ENCODE results near the gene LRRC49.
"Not testable (repeated sequence)": the region's sequence is repeated elsewhere in the genome, so short reads cannot be mapped to it uniquely, and the experiment has no call there.

Gene LRRC49

DNA sequence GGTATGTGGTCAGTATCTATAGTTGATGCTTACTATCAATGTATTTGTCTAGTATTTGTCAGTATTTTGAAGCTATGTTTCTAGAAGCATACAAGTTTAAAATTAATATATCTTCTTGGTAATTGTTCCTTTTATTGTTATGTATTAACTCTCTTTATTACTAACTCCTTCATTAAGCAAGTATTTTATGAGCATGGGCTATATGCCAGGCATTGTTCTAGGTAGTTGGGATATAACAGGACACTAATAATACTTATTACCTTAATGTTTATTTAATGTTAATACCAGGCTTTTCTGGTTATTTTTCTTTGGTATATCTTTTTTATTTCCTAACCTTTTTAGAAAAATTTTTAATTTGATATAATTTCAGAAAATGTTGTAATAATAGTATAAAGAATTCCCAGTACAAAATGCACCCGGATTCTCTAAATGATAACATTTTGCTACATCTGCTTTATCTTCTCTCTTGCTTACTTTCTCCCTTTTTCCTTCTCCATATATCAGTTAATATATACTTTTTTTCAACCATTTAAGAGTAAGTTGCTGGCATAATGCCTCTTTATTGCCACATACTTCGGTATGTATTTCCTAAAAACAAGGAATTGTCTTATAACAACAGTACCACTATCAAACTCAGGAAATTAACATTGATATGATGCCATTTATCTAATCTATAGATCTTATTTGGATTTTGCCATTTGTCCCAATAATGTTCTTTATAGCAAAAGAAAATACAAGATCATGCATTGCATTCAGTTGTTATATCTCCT lies 30.9 kb downstream of the LRRC49 start:
- DNase-seq (ENCODE audit: low read depth in 2 of 2) = no peak

- DNase-seq (ENCODE audit: low read depth in 2 of 2) = not testable (repeated sequence)
Measured at GRCh38 chr15:70926914-70927313, 34.3 kb downstream of the LRRC49 start.

- DNase-seq (ENCODE audit: low read depth in 2 of 2) = no peak
Measured at GRCh38 chr15:70931821-70932220, 39.2 kb downstream of the LRRC49 start.

- DNase-seq (ENCODE audit: low read depth in 2 of 2) = no peak
Measured at GRCh38 chr15:70932397-70932796, 39.8 kb downstream of the LRRC49 start.

- DNase-seq (ENCODE audit: low read depth in 2 of 2) = no peak
Measured at GRCh38 chr15:70933411-70933810, 40.8 kb downstream of the LRRC49 start.

DNA sequence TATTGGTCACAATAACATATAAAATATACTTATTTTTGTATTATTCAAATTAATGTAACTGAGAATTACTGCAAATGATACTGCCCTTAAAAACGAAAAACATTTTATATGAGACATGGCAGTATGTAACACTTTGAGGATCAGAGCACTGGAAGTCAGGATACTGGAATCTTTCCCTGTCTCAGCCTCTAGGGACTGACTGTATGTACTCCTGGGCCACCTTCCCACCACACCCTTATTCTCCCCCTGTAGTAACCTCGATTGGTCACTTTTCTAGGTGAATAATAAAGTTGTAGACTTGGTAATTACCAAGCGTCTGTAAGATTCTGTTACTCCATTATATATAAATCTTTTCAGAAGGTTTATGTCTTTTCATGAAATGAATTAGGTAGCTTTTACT lies 43.0 kb downstream of the LRRC49 start:
- DNase-seq (ENCODE audit: low read depth in 2 of 2) = no peak

DNA sequence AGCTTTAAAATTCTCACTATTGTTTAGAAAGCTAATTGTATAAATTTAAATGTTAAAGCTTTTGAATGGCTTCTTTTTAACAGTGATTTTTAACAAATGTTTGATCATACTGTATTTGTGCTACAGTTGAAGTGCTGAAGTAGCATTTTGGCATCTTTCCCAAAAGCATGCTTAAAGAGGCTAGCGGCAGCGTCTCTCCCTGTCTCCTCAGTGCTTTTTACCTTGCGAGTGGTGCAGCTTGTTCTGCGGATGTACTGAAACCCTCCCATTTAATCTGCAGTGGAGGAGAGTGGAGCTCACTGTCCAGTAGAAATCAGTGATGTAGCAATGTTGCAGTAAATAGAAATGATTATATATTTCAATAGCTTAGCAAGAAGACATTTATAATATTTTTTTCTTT lies 43.7 kb downstream of the LRRC49 start:
- no peak for DNase-seq (ENCODE audit: low read depth in 2 of 2)

DNA sequence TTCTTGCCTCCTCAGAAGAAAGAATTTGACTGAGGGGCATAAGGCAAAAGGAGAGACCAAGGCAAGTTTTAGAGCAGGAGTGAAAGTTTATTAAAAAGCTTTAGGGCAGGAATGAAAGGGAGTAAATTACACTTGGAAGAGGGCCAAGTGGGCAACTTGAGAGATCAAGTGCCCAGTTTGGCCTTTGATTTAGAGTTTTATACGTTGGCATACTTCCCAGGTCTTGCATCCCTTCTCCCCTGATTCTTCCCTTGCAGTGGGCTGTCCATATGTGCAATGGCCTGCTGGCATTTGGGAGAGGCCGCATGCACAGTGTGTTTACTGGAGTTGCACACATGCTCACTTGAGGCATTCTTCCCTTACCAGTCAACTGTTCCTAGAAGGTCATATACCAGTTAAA lies 50.7 kb downstream of the LRRC49 start:
- DNase-seq (ENCODE audit: low read depth in 2 of 2) = not testable (repeated sequence)

- no peak for DNase-seq (ENCODE audit: low read depth in 2 of 2)
Measured at GRCh38 chr15:70947351-70948335, 55.0 kb downstream of the LRRC49 start.

DNA sequence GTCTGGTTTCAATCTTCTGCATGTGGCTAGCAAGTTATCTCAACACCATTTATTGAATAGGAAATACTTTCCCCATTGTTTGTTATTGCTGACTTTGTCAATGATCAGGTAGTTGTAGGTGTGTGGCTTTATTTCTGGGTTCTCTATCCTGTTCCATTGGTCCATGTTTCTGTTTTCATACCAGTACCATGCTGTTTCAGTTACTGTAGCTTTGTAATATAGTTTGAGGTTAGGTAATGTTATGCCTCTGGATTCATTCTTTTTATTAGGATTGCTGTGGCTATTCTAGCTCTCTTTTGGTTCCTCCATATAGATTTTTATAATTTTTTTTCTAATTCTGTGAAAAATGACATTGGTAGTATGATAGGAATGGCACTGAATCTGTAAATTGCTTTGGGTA lies 58.3 kb downstream of the LRRC49 start:
- no peak for DNase-seq (ENCODE audit: low read depth in 2 of 2)

DNA sequence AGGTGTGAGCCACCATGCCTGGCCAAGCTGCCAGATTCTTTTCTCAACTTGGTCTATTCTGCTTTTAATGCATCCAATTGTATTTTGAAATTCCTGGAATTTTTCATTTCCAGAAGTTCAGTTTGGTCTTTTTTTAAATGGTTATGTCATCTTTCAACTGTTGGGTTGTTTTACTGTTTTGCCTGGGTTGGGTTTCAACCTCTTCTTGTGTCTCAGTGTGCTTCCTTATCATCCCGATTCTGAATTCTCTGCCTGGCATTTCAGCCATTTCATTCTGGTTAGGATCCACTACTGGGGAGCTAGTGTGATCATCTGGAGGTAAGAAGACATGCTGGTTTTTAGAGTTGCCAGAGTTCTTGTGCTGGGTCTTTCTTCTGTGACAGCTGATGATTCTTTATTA lies 61.5 kb downstream of the LRRC49 start:
- no peak for DNase-seq (ENCODE audit: low read depth in 2 of 2)

DNA sequence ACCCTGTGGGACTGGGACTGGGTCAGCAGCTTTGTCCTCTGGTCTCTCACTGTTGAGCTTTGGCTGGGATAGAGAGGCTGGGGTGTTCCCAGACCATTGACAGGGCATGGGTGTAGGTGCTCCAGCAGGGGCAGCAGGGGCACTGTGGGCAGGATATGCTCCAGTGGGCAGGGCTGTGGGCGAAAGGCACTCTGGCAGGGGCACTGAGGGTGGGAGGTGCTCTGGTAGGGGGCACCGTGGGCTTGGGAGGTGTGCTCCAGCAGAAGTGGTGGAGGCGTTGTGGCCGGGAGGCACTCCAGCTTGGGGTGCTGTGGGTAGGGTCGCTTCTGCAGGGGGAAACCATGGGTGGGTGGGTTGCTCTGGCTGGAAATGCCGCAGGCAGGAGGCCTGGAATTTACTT lies 62.1 kb downstream of the LRRC49 start:
- no peak for DNase-seq (ENCODE audit: low read depth in 2 of 2)

DNA sequence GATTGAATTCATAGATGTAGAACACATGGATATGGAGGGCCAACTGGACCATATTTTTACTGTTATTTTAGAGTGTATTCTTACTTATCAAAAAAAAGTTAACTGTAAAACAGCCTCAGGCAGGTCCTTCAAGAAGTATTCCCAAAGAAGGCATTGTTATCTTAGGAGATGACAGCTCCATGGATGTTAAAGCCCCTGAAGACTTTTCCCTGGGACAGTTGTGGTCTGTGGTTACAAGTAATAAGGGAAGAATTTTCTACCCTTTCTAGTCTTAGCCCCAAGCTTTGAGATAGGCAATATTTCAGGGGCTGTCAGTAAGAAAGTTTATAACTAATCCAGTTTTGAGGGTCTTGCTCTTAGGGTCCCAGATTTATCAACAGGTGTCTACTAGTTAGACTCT lies 62.5 kb downstream of the LRRC49 start:
- no peak for DNase-seq (ENCODE audit: low read depth in 2 of 2)

GRCh38 chr15:70956201-70956995 lies 63.8 kb downstream of the LRRC49 start:
- DNase-seq (ENCODE audit: low read depth in 2 of 2) = no peak

DNA sequence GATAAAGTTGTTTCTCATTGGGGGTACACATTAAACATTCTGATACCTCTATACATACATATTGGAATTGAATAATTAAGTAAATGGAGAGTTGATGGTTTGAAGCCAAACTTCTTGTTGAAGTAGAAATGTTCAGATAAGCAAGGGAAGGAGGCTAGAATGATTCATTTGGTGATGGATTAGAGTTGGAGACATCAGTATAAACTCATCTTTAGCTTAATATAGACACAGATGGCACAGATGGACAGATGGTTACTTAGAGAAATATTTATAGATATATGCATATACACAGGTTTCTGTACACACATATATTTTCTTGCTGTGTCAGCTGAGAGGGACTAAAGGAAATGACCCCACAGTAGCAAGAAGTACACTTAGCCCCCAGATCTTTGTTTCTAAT lies 69.5 kb downstream of the LRRC49 start:
- no peak for DNase-seq (ENCODE audit: low read depth in 2 of 2)

DNA sequence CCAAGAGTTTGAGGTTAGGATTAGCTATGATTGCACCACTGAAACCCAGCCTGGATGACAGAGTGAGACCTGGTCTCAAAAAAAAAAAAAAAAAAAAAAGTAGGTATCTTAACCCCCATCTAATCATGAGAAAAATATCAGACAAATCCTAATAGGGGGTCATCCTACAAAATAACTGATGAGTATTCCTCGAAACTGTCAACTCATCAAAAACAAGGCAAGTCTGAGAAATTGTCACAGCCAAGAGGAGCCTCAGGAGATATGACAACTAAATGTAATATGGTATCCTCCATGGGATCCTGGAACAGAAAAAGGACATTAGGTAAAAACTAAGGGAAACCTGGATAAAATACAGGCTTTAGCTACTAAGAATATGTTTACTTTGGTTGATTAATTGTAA lies 70.6 kb downstream of the LRRC49 start:
- DNase-seq (ENCODE audit: low read depth in 2 of 2) = no peak

DNA sequence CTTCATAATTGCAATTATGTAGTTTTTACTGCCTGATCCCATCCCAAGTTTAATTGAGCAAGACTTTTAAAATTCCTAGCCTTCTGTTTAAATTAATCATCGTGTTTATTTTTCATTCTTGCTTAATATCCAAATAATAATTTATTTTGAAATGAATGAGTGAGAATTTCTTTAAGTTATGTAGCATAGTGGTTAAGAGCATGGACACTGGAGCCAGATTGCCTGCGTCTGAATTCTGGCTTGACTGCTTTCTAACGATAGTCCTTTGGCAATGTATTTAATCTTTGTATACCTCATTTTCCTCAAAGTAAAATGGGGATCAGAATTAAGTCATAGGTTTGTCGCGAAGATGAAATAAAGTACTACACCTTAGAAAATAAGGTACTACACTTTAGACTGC lies 71.4 kb downstream of the LRRC49 start:
- DNase-seq (ENCODE audit: low read depth in 2 of 2) = no peak

- no peak for DNase-seq (ENCODE audit: low read depth in 2 of 2)
Measured at GRCh38 chr15:70964686-70965085, 72.1 kb downstream of the LRRC49 start.

DNA sequence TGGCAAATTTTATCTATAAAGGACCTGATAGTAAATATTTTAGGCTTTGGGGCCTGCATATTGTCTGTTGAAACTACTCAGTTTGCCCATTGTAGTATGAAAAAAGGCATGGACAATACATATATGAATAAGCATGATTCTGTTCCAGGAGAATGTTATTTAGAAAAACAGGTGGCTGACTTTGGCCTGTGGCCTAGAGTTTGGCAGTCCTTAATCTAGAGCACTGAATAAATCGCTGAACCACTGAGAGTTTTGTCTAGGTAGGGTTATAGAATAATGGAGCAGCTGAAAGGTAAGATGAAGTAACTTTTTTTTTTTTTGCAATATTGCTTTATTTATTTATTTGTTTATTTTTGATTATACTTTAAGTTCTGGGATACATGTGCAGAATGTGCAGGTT lies 75.0 kb downstream of the LRRC49 start:
- no peak for DNase-seq (ENCODE audit: low read depth in 2 of 2)

GRCh38 chr15:70974004-70974832 lies 81.6 kb downstream of the LRRC49 start:
- no peak for DNase-seq (ENCODE audit: low read depth in 2 of 2)

DNA sequence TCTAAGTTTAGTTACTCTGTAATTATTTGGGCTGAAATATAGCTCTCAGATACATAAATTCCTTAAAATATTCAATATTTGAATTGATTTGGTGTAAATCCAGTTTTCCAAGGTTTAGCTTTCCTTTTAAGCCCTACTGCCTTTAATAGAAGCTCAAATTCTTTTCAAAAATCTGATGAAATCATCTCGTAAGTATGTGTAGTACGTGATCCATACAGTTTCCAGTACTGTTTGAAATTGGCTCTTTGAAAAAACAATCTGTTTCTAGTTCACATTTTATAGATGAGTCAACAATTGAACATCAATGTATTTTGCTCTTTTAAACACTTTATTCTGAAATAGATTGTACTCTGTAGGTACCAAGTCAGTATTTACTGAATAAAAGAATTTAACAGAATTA lies 84.2 kb downstream of the LRRC49 start:
- no peak for DNase-seq (ENCODE audit: low read depth in 2 of 2)

Measured in stimulated activated CD8-positive, alpha-beta memory T cell treated with anti-CD3 and anti-CD28 coated beads, Interleukin-2, amount 100 ng/mL, for 1 hour (primary cell).